Stomach smooth muscle (tissue), 2 donors: ENCODE results near the gene NFE2L3.
"Not testable (repeated sequence)": the region's sequence is repeated elsewhere in the genome, so short reads cannot be mapped to it uniquely, and the experiment has no call there.

Source experiments
- H3K27ac ChIP-seq: one replicate; pipeline ENCODE4 v1.7.0; 2013; ENCODE audit warnings: mild to moderate bottlenecking, low read length, inconsistent platforms
- H3K27me3 ChIP-seq, 2 donors: one replicate each; pipeline ENCODE4 v1.7.0; 2013; ENCODE audit warnings: low read length in 2 of 2; ENCODE audit not compliant: insufficient read depth in 2 of 2, control insufficient read depth in 1 of 2
- H3K36me3 ChIP-seq, 2 donors: one replicate each; pipeline ENCODE4 v1.7.0; 2013; ENCODE audit warnings: low read length in 2 of 2; ENCODE audit not compliant: control insufficient read depth in 2 of 2, insufficient read depth in 2 of 2
- H3K4me1 ChIP-seq: one replicate; pipeline ENCODE4 v1.7.0; 2013; ENCODE audit warnings: low read length; ENCODE audit not compliant: control insufficient read depth, insufficient read depth
- H3K4me3 ChIP-seq, 2 donors: one replicate each; pipeline ENCODE4 v1.7.0; 2013; ENCODE audit warnings: low read length in 2 of 2
- H3K9ac ChIP-seq, 2 donors: one replicate each; pipeline ENCODE4 v1.7.0; 2013; ENCODE audit warnings: low read length in 2 of 2, mild to moderate bottlenecking in 1 of 2
- H3K9me3 ChIP-seq, 2 donors: one replicate each; pipeline ENCODE4 v1.7.0; 2013; ENCODE audit warnings: low read length in 2 of 2; ENCODE audit not compliant: control insufficient read depth in 2 of 2
- donor health status: healthy.
- donor health status: Pancreatic carcinoma.

NFE2L3 gene

DNA sequence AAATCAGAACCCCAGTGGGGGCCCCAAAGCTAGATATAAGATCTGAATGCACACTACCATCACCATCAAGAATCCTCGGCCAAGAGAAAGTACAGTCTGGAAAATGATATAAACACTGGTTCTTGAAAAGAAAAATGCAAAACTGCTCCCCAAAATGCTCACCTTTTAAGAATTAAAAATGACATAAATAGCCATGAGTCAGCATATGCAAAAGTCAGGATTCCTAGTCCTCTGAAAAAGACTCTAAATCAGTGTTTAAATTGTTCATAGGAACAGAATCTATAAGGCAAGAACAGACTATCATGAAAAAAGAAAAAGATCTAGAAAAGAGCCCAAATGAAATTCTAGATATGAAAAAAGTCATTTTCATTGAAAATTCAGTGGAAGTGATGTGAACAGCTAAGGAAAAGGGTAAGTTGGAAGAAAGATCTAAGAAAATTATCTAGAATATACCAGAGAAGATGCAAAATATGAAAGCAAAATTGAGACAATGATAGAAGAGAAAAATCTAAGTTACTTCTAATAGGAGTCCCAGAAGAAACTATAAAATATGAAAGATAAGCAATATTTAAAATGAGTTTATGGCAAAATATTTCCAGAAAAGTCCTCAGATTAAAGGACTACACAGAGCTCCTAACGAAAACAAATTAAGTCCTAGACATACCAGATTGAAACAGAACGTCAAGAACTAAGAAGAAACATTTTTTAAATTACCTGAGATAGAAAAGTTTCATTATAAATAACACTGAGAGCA is 29.7 kb downstream of the NFE2L3 start:
- H3K4me1 ChIP-seq = peaks cover 8% of the 10 kb centered on the region
- peaks cover 0 to 2% of the 10 kb centered on the region in 2 donors for H3K27me3 ChIP-seq
- no peaks in the 10 kb centered on the region for H3K9me3 ChIP-seq
- no peak overlapping the region for H3K27ac ChIP-seq
- no peak overlapping the region for H3K4me3 ChIP-seq
- no peak overlapping the region for H3K9ac ChIP-seq
- peaks cover 4% of the 10 kb centered on the region in 2 donors for H3K36me3 ChIP-seq

GRCh38 chr7:26182283-26182682 is 30.3 kb downstream of the NFE2L3 start:
- Histone ChIP-seq H3K9me3 (no peaks in the 10 kb centered on the region), H3K27ac (no peak overlapping the region), H3K36me3 (peaks cover 4% of the 10 kb centered on the region in 2 donors), H3K4me1 (peaks cover 8% of the 10 kb centered on the region), H3K9ac (no peak overlapping the region), H3K27me3 (peaks cover 0 to 2% of the 10 kb centered on the region in 2 donors), H3K4me3 (no peak overlapping the region)

DNA sequence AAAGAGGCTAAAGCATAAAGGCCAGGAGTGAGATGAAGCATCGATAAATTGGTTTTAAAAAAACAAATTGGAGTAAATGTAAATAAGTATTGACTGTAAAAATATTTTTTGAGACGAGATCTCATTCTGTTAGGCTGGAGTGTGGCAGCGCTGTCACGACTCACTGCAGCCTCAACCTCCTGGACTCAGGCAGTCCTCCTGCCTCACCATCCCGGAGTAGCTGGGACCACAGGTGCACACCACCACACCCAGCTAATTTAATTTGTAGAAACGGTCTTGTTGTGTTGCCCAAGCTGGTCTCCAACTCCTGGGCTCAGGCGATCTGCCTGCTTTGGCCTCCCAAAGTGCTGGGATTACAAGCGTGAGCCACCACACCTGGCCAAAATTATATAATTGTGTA is 30.7 kb downstream of the NFE2L3 start:
- Histone ChIP-seq H3K4me3 (no peak overlapping the region), H3K36me3 (peaks cover 4% of the 10 kb centered on the region in 2 donors), H3K9ac (no peak overlapping the region), H3K27me3 (peaks cover 0 to 2% of the 10 kb centered on the region in 2 donors), H3K9me3 (no peaks in the 10 kb centered on the region), H3K4me1 (peaks cover 8% of the 10 kb centered on the region), H3K27ac (peak overlapping the region; percentile 11)

DNA sequence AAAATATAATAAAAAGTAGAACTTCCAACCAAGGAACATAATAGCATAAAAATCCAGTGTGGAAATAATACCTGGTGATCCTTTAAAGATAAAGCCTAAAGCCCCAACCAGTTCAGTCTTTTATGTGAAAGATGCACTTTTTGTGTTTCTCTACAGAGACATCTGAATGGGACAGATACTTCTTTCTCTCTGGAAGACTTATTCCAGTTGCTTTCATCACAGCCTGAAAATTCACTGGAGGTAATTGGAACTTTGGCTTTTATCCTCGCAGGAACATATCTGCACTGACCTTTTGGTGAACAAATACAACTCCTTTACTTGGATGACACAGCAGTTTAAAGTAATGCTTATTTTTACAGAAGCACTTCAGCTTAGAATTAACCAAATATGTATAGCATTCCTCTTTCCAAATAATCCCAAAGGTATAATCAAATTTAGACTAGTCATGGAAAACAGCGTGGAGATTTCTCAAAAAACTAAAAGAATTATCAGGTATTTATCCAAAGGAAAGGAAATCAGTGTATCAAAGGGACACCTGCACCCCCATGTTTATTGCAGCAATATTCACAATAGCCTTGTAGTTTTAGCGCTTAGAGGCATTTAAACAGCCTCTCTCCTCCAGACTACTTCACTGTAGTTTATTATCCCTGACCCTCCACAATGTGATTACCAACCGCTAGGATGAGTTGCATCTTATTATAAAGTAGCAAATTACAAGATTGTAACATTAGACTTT is 31.7 kb downstream of the NFE2L3 start:
- H3K27ac ChIP-seq = no peak overlapping the region
- H3K9ac ChIP-seq = no peak overlapping the region
- no peaks in the 10 kb centered on the region for H3K27me3 ChIP-seq
- peaks cover 9 to 13% of the 10 kb centered on the region in 2 donors for H3K36me3 ChIP-seq
- no peak overlapping the region for H3K4me3 ChIP-seq
- no peaks in the 10 kb centered on the region for H3K9me3 ChIP-seq
- H3K4me1 ChIP-seq = peaks cover 10% of the 10 kb centered on the region

DNA sequence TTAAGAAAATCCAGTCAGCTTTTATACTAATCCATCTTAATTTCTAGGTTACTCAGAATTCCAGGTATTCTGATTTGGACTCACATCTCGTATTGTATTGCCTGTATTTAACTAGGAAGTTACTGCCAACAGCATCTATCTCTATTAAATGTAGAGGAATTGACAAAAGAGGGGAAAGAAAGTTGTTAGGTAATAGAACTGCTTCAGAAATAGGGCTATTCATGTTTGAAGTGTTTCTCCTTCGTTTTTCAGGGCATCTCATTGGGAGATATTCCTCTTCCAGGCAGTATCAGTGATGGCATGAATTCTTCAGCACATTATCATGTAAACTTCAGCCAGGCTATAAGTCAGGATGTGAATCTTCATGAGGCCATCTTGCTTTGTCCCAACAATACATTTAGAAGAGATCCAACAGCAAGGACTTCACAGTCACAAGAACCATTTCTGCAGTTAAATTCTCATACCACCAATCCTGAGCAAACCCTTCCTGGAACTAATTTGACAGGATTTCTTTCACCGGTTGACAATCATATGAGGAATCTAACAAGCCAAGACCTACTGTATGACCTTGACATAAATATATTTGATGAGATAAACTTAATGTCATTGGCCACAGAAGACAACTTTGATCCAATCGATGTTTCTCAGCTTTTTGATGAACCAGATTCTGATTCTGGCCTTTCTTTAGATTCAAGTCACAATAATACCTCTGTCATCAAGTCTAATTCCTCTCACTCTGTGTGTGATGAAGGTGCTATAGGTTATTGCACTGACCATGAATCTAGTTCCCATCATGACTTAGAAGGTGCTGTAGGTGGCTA is 32.5 kb downstream of the NFE2L3 start:
- H3K4me1 ChIP-seq = peaks cover 10% of the 10 kb centered on the region
- H3K36me3 ChIP-seq = peaks cover 14 to 17% of the 10 kb centered on the region in 2 donors
- not testable (repeated sequence) for H3K27me3 ChIP-seq, H3K27ac ChIP-seq, H3K4me3 ChIP-seq, H3K9me3 ChIP-seq, H3K9ac ChIP-seq

DNA sequence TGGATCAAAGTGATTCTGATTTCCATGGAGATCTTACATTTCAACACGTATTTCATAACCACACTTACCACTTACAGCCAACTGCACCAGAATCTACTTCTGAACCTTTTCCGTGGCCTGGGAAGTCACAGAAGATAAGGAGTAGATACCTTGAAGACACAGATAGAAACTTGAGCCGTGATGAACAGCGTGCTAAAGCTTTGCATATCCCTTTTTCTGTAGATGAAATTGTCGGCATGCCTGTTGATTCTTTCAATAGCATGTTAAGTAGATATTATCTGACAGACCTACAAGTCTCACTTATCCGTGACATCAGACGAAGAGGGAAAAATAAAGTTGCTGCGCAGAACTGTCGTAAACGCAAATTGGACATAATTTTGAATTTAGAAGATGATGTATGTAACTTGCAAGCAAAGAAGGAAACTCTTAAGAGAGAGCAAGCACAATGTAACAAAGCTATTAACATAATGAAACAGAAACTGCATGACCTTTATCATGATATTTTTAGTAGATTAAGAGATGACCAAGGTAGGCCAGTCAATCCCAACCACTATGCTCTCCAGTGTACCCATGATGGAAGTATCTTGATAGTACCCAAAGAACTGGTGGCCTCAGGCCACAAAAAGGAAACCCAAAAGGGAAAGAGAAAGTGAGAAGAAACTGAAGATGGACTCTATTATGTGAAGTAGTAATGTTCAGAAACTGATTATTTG is 33.3 kb downstream of the NFE2L3 start:
- Histone ChIP-seq H3K9ac (no peak overlapping the region), H3K36me3 (peaks cover 17 to 22% of the 10 kb centered on the region in 2 donors), H3K4me1 (peaks cover 10% of the 10 kb centered on the region), H3K4me3 (no peak overlapping the region), H3K27ac (no peak overlapping the region), H3K27me3 (no peaks in the 10 kb centered on the region), H3K9me3 (no peaks in the 10 kb centered on the region)

- H3K9me3 ChIP-seq = no peaks in the 10 kb centered on the region
- no peak overlapping the region for H3K9ac ChIP-seq
- H3K27me3 ChIP-seq = no peaks in the 10 kb centered on the region
- H3K4me1 ChIP-seq = peaks cover 10% of the 10 kb centered on the region
- peaks cover 23 to 28% of the 10 kb centered on the region in 2 donors for H3K36me3 ChIP-seq
- no peak overlapping the region for H3K4me3 ChIP-seq
- H3K27ac ChIP-seq = no peak overlapping the region
Observed at GRCh38 chr7:26185844-26186180, 33.8 kb downstream of the NFE2L3 start.

DNA sequence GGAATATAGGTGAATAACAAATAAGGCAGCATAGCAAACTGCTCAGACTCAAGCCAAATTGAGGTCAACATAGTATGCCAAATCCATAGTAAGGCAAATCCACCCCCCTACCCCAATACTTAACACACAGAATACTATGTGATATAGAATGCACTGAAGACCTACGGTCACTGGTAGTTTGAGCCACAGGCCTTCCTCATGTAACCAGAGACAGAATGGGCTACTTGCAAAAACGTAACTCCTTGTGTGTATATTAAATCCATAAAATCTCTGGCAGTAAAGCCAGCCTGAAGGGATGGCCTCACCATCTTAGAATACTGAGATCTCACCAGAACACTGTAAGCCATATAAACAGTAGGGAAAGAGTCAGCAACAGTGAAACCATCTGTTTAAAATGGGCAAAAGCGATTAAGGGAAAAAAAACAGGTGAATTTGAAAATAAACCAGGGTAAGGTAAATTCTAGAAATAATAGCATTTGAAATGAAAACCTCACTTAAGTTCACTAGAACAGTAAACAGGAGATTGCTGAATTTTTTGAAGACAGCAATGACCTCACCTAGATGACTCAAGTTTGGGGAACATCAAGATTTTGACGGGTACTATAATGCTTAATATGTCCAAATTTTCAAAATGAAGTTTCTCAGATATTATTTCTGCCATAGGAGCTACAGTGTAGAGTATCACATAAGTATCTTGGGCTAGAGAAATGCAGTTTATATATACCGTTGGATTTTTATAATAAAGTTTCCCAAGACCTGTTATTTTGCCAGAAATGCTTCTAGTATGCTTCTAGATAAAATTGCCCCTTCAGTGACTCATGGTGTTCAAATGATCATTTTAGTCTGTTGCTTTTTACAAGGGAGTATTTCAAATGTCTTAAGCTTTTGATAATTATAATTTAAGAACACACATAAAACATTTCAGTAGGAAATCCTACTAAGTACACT is 34.6 kb downstream of the NFE2L3 start:
- H3K27me3 ChIP-seq = no peaks in the 10 kb centered on the region
- H3K9ac ChIP-seq = no peak overlapping the region
- no peak overlapping the region for H3K27ac ChIP-seq
- peaks cover 29 to 34% of the 10 kb centered on the region in 2 donors for H3K36me3 ChIP-seq
- peaks cover 10% of the 10 kb centered on the region for H3K4me1 ChIP-seq
- no peak overlapping the region for H3K4me3 ChIP-seq
- no peaks in the 10 kb centered on the region for H3K9me3 ChIP-seq

- no peak overlapping the region for H3K4me3 ChIP-seq
- no peaks in the 10 kb centered on the region for H3K27me3 ChIP-seq
- no peak overlapping the region for H3K9ac ChIP-seq
- H3K4me1 ChIP-seq = peaks cover 5% of the 10 kb centered on the region
- no peaks in the 10 kb centered on the region for H3K9me3 ChIP-seq
- peaks cover 36 to 43% of the 10 kb centered on the region in 2 donors for H3K36me3 ChIP-seq
- H3K27ac ChIP-seq = no peak overlapping the region
Observed at GRCh38 chr7:26187380-26188205, 35.6 kb downstream of the NFE2L3 start.
